ENCODE data around the gene SP6.

SP6 gene

DNA sequence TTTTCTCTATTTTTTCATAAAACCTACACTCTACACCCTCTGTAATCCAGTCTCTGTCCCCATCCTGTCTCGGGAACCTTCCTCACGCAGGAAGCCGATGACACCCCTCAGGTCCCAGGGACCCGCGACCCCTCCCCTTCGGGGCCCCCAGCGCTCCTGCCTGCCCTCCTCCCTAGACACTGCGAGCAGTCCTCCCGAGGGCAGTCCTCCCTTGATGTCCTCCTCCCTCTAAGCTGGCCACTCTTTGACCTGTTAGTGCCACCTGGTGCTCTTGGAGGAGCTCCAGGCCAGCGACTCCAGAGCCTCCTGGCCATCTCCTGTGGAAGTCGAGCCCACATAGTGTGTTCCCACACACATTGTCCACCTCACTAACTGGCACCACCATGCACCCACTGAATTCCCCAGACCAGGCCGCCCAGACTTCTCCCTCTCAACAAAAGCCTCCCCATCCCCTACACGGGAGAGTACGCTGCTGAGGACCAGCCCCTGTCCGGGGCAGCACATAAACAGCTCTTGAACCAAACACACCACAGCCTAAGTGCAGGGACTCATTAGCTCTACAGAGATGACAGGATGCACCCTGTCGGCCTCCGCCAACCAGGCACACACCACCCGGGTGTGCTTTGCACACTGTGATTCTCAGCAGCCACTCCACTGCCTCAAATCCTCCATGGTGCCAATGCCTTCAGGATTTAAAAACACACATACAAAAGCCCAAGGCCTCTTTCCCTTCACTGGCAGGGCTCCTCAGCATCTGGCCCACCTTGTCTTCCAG lies 38.6 kb downstream of the SP6 start:
- DNase-seq (ENCODE audit: low read depth, low spot score), result no peak

DNA sequence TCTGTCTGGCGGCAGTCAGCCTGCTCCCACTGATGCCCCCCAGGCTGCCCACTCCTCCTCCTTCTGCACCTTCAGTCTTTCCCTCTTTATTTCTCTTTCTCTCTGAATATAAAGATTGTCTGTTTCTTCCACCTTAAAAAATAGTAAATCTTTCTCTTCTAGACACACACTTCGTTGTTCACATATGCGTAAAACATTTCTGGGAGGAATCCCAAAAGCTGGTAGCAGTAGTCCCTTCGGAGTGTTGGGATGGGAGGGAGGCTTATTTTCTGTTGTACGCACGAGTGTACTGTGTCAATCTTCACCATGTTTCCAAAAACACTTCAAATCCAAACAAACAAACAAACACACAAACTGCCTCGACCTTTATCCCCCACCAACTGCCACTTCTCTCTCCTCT lies 39.3 kb downstream of the SP6 start:
- DNase-seq (ENCODE audit: low read depth, low spot score), result no peak

GRCh38 chr17:47810901-47811635 lies 39.9 kb downstream of the SP6 start:
- DNase-seq (ENCODE audit: low read depth, low spot score), result no peak

DNA sequence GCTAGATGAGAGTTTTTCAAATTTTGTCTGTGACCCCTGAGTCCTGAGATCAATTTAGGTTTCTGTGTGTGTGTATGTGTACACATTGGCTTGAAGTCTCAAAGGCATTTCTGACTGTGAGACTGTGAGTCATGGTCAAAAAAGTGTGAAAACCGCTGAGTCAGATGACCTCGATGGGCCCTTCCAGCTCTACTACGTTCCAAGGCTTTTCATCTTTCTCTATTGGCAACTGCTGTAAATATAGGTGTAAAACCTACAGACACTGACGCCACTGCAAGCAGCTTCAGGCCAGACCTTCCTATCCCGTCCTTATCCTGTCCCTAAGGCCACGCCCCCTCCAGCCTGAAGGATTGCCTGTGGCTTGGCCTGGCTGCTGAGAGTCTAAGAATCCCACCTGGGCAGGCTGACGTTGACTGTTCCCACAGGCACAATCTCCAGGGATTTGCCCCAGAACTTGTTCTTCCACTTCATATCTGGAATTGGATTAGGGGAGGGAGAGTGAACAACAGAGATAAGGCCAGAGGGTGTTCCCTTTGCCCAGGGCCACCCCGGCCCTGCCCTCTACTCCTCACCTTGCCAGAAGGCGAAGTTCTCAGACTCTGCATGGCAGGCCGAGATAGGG lies 40.7 kb downstream of the SP6 start:
- peak; percentile 93 for DNase-seq (ENCODE audit: low read depth, low spot score)

GRCh38 chr17:47808830-47809480 lies 42.0 kb downstream of the SP6 start:
- no peak for DNase-seq (ENCODE audit: low read depth, low spot score)

DNA sequence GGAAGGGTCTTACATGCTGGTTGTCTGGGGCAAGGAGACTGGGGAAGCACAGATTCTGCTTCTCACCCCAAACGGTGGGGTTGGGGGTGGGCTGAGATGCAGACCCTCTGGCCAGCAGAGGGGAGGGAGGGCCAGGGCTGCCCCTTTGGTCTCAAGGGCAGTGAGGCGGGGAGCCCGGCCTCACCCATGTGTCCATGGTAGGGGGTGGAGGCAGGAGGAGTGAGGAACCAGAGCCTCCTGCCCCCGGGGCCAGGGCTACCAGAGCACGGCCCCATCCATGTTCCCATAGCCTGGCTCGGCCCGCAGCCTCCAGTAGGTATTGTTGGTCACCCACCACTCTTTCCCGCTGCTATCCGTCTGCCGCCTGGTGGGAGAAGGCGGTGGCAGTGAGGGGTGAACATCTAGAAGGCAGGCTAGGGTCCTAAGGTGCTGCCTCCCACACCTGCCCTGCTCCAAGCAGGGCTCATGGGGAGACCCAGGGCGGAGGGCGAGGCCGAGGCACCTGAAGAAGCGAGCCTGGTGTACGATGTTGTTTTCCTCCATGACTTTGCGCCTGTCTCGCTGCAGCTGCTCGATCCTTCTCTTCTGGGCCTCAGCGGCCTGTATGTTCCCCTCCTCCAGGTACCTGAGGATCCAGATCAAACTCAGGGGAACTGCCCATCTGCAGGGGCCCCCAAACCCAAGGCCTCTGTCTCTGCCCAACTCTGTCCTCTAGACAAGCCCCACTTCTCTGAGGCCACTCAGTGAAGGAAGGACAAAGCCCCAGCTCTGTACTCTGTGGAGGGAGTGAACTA lies 42.7 kb downstream of the SP6 start:
- no peak for DNase-seq (ENCODE audit: low read depth, low spot score)

DNA sequence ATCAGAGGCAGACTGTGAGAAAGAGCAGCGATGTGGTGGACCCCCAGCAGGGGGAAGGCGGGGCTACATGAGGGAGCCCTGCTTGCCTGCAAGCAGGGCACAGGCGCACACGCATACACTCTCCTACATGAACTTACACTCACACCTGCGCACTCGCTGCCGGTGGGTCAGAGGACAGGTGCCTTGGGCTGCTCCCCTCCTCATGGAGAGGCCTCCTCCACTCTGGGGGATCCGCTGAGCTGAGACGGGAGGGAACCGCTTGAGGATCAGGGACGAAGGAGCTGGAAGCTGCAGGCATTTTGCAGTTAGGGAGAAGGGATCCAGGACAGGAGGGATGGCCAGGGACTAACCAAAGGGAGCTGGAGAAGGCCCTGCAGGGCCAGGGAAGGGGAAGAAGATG lies 43.5 kb downstream of the SP6 start:
- DNase-seq (ENCODE audit: low read depth, low spot score), result no peak

DNA sequence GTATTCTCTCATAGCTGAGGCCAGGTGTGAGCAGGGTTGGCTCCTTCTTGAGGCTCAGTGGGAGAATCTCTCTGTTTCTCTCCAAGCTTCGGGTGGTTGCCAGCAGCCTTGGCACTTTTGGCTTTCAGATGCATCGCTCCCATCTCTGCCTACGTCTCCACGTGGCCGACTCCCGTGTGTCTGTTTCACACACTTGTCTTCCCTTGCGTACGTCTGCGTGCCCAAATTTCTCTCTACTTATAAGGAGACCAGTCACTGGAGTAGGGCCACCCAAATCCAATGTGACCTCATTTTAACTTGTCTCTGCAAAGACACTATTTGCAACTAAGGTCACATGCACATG lies 44.1 kb downstream of the SP6 start:
- DNase-seq (ENCODE audit: low read depth, low spot score), result no peak

- DNase-seq (ENCODE audit: low read depth, low spot score), result no peak
Measured at GRCh38 chr17:47806026-47806912, 44.7 kb downstream of the SP6 start.

DNA sequence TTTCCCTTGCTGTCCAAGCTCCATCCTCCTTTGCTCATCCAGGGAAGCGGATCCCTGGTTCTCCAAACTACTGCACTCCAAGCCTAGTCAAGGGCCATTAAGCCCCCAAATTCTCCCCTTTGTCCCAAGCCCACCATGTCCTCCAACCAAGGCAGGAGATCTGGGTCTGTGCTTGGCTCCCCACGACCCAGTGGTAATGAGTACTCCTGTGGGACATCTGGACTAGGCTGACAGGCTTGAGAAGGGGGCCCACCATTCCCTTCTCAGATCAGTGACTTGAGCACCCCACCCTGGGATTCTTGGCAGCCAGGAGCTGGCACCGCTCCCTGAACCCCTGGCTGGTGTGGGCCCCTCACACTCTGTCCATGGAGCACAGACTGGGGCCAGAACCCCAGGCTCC lies 46.5 kb downstream of the SP6 start:
- DNase-seq (ENCODE audit: low read depth, low spot score), result no peak

- DNase-seq (ENCODE audit: low read depth, low spot score), result no peak
Measured at GRCh38 chr17:47803751-47804150, 47.2 kb downstream of the SP6 start.

GRCh38 chr17:47803201-47803600 lies 47.8 kb downstream of the SP6 start:
- no peak for DNase-seq (ENCODE audit: low read depth, low spot score)

- DNase-seq (ENCODE audit: low read depth, low spot score), result peak; percentile 67
Measured at GRCh38 chr17:47802341-47803022, 48.5 kb downstream of the SP6 start.

DNA sequence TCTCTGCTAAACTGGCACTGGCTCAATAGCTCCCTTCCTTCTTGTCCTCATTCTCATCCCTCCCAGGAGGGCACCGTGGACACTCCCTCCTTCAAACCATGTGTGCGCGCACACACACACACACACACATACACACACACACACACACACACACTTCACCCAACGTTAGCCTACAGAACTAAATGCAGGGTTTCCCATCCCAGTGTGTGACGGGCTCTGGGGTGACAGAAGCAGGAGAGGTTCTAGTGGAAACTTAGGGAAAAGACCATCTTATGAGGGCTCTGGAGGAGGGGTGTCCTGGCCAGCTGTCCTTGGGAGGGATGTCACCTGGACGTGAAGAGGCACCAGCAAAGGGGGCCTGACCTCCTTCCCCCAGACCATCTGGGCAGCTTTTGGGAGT lies 49.1 kb downstream of the SP6 start:
- no peak for DNase-seq (ENCODE audit: low read depth, low spot score)

DNA sequence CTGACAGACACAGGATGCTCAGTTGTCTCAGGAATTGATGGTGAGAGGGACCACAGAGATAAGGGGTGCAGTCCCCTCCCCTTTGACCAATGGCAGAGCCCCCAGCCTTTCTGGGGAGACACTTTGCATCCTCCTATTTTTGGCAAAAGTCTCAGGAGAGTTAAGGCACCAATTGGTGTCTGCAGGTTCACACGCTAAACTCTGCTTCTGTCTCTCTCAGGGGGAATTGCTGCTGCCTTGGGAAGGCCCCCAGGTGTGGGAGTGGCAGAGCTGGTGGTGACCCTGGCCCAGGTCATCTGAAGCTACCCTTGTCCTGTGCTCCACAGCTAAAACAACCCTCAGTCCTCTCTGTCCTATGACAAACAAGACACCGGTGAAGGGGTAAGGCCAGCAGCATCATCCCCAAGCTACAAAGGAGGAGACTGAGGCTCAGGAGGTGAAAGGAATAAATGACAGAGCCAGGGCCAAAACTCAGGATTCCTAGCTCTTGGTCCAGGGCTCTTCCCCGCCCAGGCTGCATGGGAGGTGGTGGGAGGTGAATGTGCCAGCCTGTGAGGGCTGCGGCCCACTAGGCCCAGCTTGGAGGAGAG lies 49.7 kb downstream of the SP6 start:
- DNase-seq (ENCODE audit: low read depth, low spot score), result no peak

DNA sequence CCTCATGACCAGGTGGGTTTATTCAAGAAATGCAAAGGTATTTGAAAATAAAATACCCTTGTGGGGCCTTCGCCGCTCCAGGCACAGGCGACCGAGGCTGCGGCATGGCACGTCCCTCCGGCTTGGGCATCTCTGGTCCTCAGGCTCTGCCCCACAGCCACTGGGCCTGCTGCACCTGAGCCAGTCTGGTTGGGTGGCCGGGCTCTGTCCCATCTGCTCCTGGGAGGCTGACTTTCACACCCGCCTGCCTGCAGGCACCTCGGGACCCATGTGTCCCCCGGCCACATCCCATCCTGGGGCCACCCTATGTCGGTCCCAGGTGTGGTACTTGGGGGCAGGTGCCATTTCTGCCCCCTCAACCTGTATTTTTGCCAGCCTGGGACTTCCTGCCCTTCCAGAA lies 50.3 kb downstream of the SP6 start:
- no peak for DNase-seq (ENCODE audit: low read depth, low spot score)

GRCh38 chr17:47797797-47798196 lies 53.2 kb downstream of the SP6 start:
- DNase-seq (ENCODE audit: low read depth, low spot score), result no peak

Data from ELF-1 (cell line).